AML-193 (cell line): Measurements from ENCODE around the gene CD86.
"Not testable (repeated sequence)": the region's sequence is repeated elsewhere in the genome, so short reads cannot be mapped to it uniquely, and the experiment has no call there.

Experiments
- DNase-seq, 2 experiments: peaks; one replicate each; lab custom pipeline; 2025; lab: John Stamatoyannopoulos, UW

CD86 gene

DNA sequence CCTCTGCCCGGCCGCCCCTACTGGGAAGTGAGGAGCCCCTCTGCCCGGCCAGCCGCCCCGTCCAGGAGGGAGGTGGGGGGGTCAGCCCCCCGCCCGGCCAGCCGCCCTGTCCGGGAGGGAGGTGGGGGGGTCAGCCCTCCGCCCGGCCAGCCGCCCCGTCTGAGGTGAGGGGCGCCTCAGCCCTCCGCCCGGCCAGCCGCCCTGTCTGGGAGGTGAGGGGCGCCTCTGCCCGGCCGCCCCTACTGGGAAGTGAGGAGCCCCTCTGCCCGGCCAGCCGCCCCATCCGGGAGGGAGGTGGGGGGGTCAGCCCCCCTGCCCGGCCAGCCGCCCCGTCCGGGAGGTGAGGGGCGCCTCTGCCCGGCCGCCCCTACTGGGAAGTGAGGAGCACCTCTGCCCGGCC is 109.8 kb downstream of the CD86 start:
- DNase-seq: not testable (repeated sequence)

DNA sequence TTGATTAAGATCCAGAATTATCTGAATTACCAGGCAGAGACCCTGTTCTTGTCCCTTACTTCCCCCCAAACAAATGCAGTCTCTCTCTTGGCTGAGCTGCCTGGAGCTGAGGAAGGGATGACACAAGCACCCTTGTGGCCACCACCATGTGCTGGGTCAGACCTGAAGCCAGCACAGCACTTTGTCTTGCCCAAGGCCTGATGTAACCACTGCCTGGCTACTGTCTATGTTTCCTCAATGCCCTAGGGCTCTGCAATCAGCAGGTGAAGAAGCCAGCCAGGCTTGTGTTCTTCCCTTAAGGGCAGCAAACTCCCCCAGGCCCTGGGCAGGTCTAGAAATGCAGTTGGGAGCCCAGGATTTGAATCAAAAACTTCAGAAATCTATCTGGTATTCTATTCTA is 112.5 kb downstream of the CD86 start:
- DNase-seq: peak; percentile 95 to 98

GRCh38 chr3:122168044-122168443 is 112.9 kb downstream of the CD86 start:
- no peak for DNase-seq

DNA sequence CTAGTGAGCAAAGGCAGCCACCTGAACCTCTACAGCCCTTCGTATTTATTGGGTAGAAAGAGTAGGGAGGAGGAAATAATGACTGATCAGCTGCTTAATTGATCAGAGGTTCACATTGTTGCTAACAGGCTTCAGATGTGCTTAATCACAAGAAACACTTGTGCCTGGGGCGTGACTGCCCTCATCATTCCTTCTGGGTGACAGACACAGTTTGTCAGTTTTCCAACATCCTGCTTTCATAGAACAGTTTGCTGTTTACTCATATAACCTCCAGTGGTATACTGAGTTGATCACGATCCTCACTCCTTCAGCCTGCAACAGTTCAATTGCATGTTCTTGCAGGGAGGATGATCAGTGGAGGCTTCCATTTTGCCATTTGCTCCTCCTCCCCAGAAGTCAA is 114.7 kb downstream of the CD86 start:
- DNase-seq: no peak
